SK-N-SH treated with all-trans-retinoic acid at 6 μM for 48 hours (cell line): ENCODE results near the gene ADAP1.

ENCODE experiments used
- ARNTL ChIP-seq: fragments of 450-650 bp; formaldehyde crosslinking; IDR thresholded peaks from 2 replicates; pipeline ENCODE4 v1.5.0; 2020; ENCODE audit warnings: low read depth, mild to moderate bottlenecking, moderate library complexity, borderline replicate concordance
- CREB5 ChIP-seq: fragments of 250-450 bp; sonication (Bioruptor Pico); IDR thresholded peaks from 2 replicates; pipeline ENCODE4 v1.5.1; 2020; ENCODE audit warnings: low read depth, mild to moderate bottlenecking, moderate library complexity
- ESRRG ChIP-seq: fragments of 250-450 bp; sonication (Bioruptor Pico); IDR thresholded peaks from 2 replicates; pipeline ENCODE4 v1.6.1; 2021; ENCODE audit warnings: mild to moderate bottlenecking
- GLIS3 ChIP-seq: fragments of 250-450 bp; sonication (Bioruptor Pico); IDR thresholded peaks from 2 replicates; pipeline ENCODE4 v1.5.0; 2020; ENCODE audit warnings: mild to moderate bottlenecking, moderate library complexity
- ISL1 ChIP-seq: fragments of 250-450 bp; sonication (Bioruptor Pico); IDR thresholded peaks from 2 replicates; pipeline ENCODE4 v2.1.2; 2022; ENCODE audit warnings: mild to moderate bottlenecking, moderate library complexity
- PATZ1 ChIP-seq: fragments of 250-450 bp; sonication (Bioruptor Pico); IDR thresholded peaks from 2 replicates; pipeline ENCODE4 v1.8.0; 2020; ENCODE audit warnings: mild to moderate bottlenecking, moderate library complexity, borderline replicate concordance
- POU6F1 ChIP-seq: fragments of 250-450 bp; sonication (Bioruptor Pico); IDR thresholded peaks from 2 replicates; pipeline ENCODE4 v1.8.0; 2021; ENCODE audit warnings: low read depth, mild to moderate bottlenecking, moderate library complexity, borderline replicate concordance
- RARB ChIP-seq: fragments of 250-450 bp; sonication (Bioruptor Pico); IDR thresholded peaks from 2 replicates; pipeline ENCODE4 v1.8.0; 2021; ENCODE audit warnings: mild to moderate bottlenecking, moderate library complexity
- TCF4 ChIP-seq: fragments of 250-450 bp; sonication (Bioruptor Pico); IDR thresholded peaks from 2 replicates; pipeline ENCODE4 v1.8.0; 2021; ENCODE audit warnings: mild to moderate bottlenecking, moderate library complexity, borderline replicate concordance
- ZC3H10 ChIP-seq: fragments of 250-450 bp; sonication (Bioruptor Pico); IDR thresholded peaks from 2 replicates; pipeline ENCODE4 v1.5.1; 2021; ENCODE audit warnings: mild to moderate bottlenecking, moderate library complexity
- ZNF565 ChIP-seq: fragments of 450-650 bp; formaldehyde crosslinking; conservative IDR thresholded peaks from 2 replicates; pipeline ENCODE4 v1.5.0; 2020; ENCODE audit warnings: low read depth, mild to moderate bottlenecking, moderate library complexity

GRCh38 chr7:898460-898854, 56.0 kb downstream of the ADAP1 start:
- TF ChIP-seq GLIS3 (CRISPR knock-in tag) = no peak
- TF ChIP-seq ARNTL (CRISPR knock-in tag) = no peak
- TF ChIP-seq PATZ1 = no peak
- TF ChIP-seq ESRRG (CRISPR knock-in tag) = no peak
- TF ChIP-seq TCF4 (CRISPR knock-in tag) = no peak
- TF ChIP-seq CREB5 (CRISPR knock-in tag) = no peak
- TF ChIP-seq ISL1 (CRISPR knock-in tag) = no peak
- TF ChIP-seq POU6F1 (CRISPR knock-in tag) = no peak
- TF ChIP-seq RARB (CRISPR knock-in tag) = no peak
- TF ChIP-seq ZC3H10 (CRISPR knock-in tag) = no peak
- no peak for TF ChIP-seq ZNF565 (CRISPR knock-in tag)
